GM19099 (cell line): Measurements from ENCODE around the gene RBPJL.

Experiments used
- POLR2A ChIP-seq: IDR thresholded peaks from 3 replicates; pipeline ENCODE4 v1.6.1; 2011; ENCODE audit warnings: low read depth; ENCODE audit not compliant: insufficient read length; ENCODE audit errors: extremely low read depth

RBPJL gene

GRCh38 chr20:45304464-45304999 is 2.1 kb upstream of the RBPJL start:
- no peak for TF ChIP-seq POLR2A

- TF ChIP-seq POLR2A: no peak
Measured at GRCh38 chr20:45305262-45305661, 1.4 kb upstream of the RBPJL start.

- TF ChIP-seq POLR2A: no peak
Measured at GRCh38 chr20:45307076-45307640, 518 bp downstream of the RBPJL start.

- TF ChIP-seq POLR2A: no peak
Measured at GRCh38 chr20:45308117-45308778, 1.6 kb downstream of the RBPJL start, which contains the start of gene MATN4. TSS of gene MATN4 (minus strand) at chr20:45308299. CDS start at chr20:45305582, 2,717 bp downstream.

GRCh38 chr20:45309075-45309474 is 2.4 kb downstream of the RBPJL start:
- TF ChIP-seq POLR2A: no peak

GRCh38 chr20:45311589-45312211 is 5.1 kb downstream of the RBPJL start:
- no peak for TF ChIP-seq POLR2A

- TF ChIP-seq POLR2A: no peak
Measured at GRCh38 chr20:45312241-45312640, 5.6 kb downstream of the RBPJL start.

GRCh38 chr20:45313065-45313695 is 6.5 kb downstream of the RBPJL start:
- no peak for TF ChIP-seq POLR2A

- TF ChIP-seq POLR2A: no peak
Measured at GRCh38 chr20:45313943-45314342, 7.3 kb downstream of the RBPJL start.

GRCh38 chr20:45315672-45316071 is 9.0 kb downstream of the RBPJL start:
- TF ChIP-seq POLR2A: no peak

- no peak for TF ChIP-seq POLR2A
Measured at GRCh38 chr20:45316150-45317080, 9.8 kb downstream of the RBPJL start.

GRCh38 chr20:45317826-45318225 is 11.2 kb downstream of the RBPJL start:
- no peak for TF ChIP-seq POLR2A

GRCh38 chr20:45318386-45318939 is 11.8 kb downstream of the RBPJL start:
- TF ChIP-seq POLR2A: no peak

- TF ChIP-seq POLR2A: no peak
Measured at GRCh38 chr20:45318948-45319347, 12.3 kb downstream of the RBPJL start.
